GM19372 (cell line): ENCODE results near the gene NGEF.

Source experiments
- ATAC-seq: cut with Tn5 transposase; IDR thresholded peaks from one replicate; pipeline ENCODE4 v1.9.1; 2021; ENCODE audit warnings: mild to moderate bottlenecking, low read depth, moderate library complexity; ENCODE audit not compliant: unreplicated experiment

The NGEF gene

GRCh38 chr2:232901736-232902578 lies 111.1 kb downstream of the NGEF start:
- ATAC-seq = no peak

GRCh38 chr2:232900811-232901735 lies 112.0 kb downstream of the NGEF start:
- no peak for ATAC-seq

GRCh38 chr2:232898592-232899543 lies 114.2 kb downstream of the NGEF start:
- no peak for ATAC-seq

GRCh38 chr2:232897598-232898408 lies 115.3 kb downstream of the NGEF start:
- no peak for ATAC-seq

GRCh38 chr2:232896720-232897597 lies 116.1 kb downstream of the NGEF start:
- no peak for ATAC-seq

GRCh38 chr2:232896111-232896510 lies 116.9 kb downstream of the NGEF start:
- ATAC-seq = no peak

GRCh38 chr2:232894746-232895145 lies 118.3 kb downstream of the NGEF start:
- no peak for ATAC-seq

GRCh38 chr2:232894251-232894650 lies 118.8 kb downstream of the NGEF start:
- ATAC-seq = no peak

GRCh38 chr2:232893834-232894233 lies 119.2 kb downstream of the NGEF start:
- ATAC-seq = no peak

- no peak for ATAC-seq
Observed at GRCh38 chr2:232892843-232893242, 120.2 kb downstream of the NGEF start.

- no peak for ATAC-seq
Observed at GRCh38 chr2:232892221-232892620, 120.8 kb downstream of the NGEF start.

- no peak for ATAC-seq
Observed at GRCh38 chr2:232891621-232892071, 121.4 kb downstream of the NGEF start.

- ATAC-seq = no peak
Observed at GRCh38 chr2:232890896-232891601, 122.0 kb downstream of the NGEF start.

GRCh38 chr2:232890536-232890895 lies 122.5 kb downstream of the NGEF start:
- no peak for ATAC-seq

- no peak for ATAC-seq
Observed at GRCh38 chr2:232889876-232890401, 123.1 kb downstream of the NGEF start.

GRCh38 chr2:232888839-232889529 lies 124.1 kb downstream of the NGEF start:
- no peak for ATAC-seq
